ENCODE measurements around the gene RAPGEF2.

RAPGEF2 gene

DNA sequence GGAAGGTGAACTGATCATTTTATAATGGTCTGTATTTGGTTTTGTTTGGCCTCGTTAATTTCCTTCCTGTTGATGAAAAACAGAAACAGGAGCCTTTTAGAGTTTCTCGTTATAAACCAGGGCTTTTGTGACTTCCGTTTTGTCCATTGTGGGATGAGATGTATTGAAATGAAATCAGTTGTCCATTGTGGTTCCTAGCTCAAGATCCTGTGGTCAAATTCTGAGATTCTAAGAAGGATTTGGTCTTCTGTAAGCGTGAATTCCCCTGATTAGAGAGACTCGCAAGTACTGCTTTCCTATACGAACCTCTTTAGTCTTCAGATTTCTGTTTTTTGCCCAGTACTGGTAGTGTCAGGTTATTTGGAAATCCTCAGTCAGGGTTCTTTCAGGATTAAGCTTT lies 101.7 kb downstream of the RAPGEF2 start:
- no peak for DNase-seq

DNA sequence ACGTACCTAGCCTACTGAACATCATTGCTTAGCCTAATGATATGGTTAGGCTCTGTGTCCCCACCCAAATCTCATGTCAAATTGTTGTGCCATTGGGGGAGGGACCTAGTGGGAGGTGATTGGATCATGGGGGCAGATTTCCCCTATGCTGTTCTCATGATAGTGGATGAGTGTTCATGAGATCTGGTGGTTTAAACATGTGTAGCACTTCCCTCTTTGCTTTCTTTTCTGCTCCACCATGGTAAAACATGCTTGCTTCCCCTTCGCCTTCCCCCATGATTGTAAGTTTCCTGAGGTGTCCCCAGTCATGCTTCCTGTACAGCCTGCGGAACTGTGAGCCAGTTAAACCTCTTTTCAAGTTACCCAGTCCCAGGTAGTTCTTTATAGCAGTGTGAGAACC lies 102.6 kb downstream of the RAPGEF2 start:
- no peak for DNase-seq

GRCh38 chr4:159206427-159206871 lies 103.6 kb downstream of the RAPGEF2 start:
- DNase-seq: no peak

- DNase-seq: no peak
These were observed 106.4 kb downstream of the RAPGEF2 start for GRCh38 chr4:159209249-159209648.

DNA sequence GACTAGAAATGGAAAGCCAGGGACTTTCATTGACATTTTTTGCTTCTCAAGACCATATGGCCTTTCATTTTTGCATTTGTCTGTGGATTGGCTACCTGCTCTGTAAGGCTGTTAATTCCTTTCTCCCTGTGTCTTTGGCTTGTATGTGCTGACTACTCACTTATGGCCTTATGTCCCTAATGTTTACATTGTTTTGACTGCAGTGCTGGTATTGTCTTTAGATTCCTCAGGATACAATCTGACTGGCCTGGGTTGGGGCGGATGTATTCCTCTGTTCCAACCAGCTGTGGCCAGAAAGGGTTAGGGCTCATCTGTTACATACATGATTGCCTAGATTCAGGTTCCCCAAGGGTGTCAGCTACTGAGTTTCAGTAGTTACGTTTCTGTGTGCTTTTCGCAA lies 108.1 kb downstream of the RAPGEF2 start:
- DNase-seq: no peak

- DNase-seq: no peak
These were observed 109.9 kb downstream of the RAPGEF2 start for GRCh38 chr4:159212675-159213293.

GRCh38 chr4:159216834-159217233 lies 114.0 kb downstream of the RAPGEF2 start:
- no peak for DNase-seq

DNA sequence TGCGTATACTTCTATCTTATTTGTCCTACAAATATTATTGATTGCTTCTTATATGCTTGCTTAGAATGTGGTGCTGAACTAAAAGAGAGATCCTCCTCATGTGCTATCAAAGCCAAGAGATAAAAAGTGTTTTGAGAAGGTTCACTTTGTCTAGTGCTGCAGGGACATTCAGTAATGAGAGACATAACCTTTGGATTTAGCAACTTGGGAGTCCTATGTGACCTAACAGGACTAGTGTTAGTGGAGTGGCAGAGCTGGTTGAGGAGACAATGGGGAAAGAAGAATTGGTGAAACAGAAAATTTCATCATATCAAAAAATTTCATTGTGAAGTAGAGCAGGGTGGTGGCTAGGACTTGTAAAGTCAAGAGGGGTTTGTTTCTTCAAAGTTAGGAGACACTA lies 117.0 kb downstream of the RAPGEF2 start:
- DNase-seq: no peak

- DNase-seq: no peak
These were observed 117.5 kb downstream of the RAPGEF2 start for GRCh38 chr4:159220353-159220752.

DNA sequence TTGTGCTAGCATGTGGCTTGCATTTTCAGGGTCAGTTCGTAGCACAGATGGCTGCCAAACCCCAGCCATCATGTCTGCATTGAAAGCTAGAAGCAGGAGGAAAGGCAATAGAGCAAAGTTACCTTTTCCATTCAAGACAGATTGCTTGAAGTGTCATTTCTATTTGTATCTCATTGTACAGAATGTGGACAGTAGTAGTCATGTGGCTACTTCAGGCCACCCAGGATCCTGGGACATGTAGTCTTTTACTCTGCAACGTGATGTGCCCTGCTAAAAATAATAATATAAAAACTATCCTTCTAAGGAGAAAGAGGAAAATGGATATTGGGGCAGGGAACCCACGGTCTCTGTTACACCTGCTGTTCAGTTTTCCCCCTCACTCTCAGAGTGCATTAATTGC lies 118.4 kb downstream of the RAPGEF2 start:
- DNase-seq: no peak

- no peak for DNase-seq
These were observed 119.2 kb downstream of the RAPGEF2 start for GRCh38 chr4:159222043-159222552.

GRCh38 chr4:159224408-159224807 lies 121.5 kb downstream of the RAPGEF2 start:
- DNase-seq: no peak

GRCh38 chr4:159227378-159227777 lies 124.5 kb downstream of the RAPGEF2 start:
- DNase-seq: no peak

GRCh38 chr4:159227984-159228383 lies 125.1 kb downstream of the RAPGEF2 start:
- DNase-seq: peak; percentile 73

- DNase-seq: no peak
These were observed 126.3 kb downstream of the RAPGEF2 start for GRCh38 chr4:159229164-159229563.

DNA sequence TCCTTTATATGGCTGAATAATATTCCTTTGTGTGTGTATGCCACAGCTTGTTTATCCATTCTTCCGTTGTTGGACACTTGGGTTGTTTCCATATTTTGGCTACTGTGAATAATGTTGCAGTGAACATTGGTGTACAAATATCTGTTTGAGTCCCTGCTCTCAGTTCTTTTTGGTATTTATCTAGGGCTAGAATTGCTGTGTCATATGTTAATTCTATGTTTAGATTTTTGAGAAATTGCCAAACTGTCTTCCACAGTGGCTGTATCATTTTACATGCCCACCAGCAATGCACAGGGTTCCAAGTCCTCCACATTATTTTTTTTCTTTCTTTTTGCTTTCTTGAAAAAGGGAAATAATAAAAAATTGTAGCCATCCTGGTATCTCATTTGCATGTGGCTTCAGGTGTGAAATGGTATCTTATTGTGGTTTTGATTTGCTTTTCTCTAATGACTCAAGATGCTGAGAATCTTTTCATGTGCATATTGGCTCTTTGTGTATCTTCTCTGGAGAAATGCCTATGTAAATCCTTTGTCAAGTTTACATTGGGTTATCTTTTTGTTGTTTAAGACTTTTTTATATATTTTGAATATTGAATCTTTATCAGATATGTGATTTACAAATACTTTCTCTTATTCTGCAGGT lies 129.7 kb downstream of the RAPGEF2 start:
- no peak for DNase-seq

- DNase-seq: no peak
These were observed 133.0 kb downstream of the RAPGEF2 start for GRCh38 chr4:159235779-159236368.

- no peak for DNase-seq
These were observed 135.1 kb downstream of the RAPGEF2 start for GRCh38 chr4:159237975-159238374.

GRCh38 chr4:159238631-159239030 lies 135.8 kb downstream of the RAPGEF2 start:
- DNase-seq: no peak

GRCh38 chr4:159239629-159240028 lies 136.8 kb downstream of the RAPGEF2 start:
- no peak for DNase-seq

GRCh38 chr4:159240046-159240445 lies 137.2 kb downstream of the RAPGEF2 start:
- DNase-seq: no peak

- DNase-seq: no peak
These were observed 137.8 kb downstream of the RAPGEF2 start for GRCh38 chr4:159240687-159241086.

GRCh38 chr4:159242427-159242826 lies 139.5 kb downstream of the RAPGEF2 start:
- DNase-seq: no peak

All from right forelimb (tissue), 1 donor.